Right forelimb (tissue), 1 donor: ENCODE results near the gene ALDH3B2.
"Not testable (repeated sequence)": the region's sequence is repeated elsewhere in the genome, so short reads cannot be mapped to it uniquely, and the experiment has no call there.

ENCODE experiments used
- DNase-seq: peaks from one replicate; pipeline ENCODE4 v3.0.0-alpha.2; 2018

Gene ALDH3B2

GRCh38 chr11:67628710-67629385, 45.6 kb downstream of the ALDH3B2 start:
- DNase-seq, result no peak

DNA sequence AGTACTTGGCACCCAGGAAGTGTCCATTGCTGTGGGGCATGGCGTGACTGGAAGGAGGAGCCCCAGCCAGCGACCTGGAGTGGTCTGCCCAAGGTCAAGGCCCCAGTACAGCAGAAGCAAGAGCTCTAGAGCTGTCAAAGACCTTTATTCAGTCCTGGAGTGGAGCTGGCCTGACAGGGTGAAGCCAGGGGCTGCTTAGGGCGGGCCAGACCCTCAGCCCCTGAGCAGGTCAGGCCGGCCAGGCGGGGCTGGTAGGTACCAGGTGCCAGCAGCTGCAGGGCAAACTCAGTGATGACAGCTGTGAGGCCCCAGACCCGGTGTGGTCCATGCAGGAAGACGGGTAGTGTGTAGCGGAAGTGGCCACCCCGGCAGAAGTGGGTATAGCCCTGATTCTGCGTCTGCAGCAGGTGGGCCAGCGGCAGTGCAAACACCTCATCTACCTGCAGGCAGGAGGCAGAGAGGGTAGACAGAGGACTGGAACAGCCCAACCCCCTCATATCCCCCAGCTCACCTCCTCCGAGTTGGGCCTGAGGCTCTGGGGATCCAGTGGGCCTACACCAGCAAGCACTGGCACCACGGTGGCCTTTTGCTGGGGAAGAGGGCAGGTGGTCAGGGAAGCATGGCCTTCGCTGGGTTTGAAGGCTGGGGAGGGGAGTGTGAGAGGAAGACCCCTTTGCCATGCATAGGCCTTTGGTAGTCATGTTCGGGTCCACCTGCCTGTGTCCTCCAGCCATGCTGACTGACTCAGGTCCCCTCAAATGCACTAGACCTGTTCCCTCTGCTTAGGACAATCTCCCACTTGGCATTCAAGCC, 46.4 kb downstream of the ALDH3B2 start:
- no peak for DNase-seq

DNA sequence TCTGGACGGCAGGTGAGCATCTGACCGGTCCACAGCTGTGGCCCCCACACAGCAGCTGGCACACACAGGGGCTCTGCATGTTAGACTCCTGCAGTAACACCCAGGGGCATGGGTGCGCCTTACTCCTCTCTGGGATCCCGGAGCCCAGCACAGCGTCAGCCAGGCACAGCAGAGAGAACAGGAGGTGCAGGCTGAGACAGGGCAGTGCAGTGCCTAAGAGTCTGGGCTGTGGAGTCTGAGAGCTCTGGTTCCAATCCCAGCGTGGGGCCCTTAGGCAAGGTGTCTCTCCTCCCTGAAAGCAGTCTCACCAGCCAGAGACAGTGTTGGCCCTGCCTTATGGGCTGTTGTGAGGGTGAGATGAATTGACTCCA, 47.0 kb downstream of the ALDH3B2 start:
- DNase-seq, result no peak

DNA sequence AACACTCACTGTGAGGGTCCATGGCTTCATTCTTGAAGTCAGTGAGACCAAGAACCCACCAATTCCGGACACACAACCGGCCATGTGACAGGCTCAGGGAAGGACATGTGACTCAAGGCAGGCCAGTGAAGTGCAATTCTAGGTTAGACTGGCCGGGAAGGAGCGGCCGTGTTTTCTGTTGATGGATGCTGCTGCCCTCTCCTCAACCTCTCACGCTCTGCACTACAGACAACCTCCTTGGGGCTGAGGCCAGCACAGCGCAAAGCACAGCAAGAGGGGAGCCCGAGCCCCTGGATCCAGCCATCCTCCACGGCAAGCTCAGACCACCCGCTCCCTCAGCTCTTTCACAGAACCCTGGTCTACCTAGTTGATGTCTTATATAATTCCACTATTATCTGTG, 47.5 kb downstream of the ALDH3B2 start:
- DNase-seq, result no peak

DNA sequence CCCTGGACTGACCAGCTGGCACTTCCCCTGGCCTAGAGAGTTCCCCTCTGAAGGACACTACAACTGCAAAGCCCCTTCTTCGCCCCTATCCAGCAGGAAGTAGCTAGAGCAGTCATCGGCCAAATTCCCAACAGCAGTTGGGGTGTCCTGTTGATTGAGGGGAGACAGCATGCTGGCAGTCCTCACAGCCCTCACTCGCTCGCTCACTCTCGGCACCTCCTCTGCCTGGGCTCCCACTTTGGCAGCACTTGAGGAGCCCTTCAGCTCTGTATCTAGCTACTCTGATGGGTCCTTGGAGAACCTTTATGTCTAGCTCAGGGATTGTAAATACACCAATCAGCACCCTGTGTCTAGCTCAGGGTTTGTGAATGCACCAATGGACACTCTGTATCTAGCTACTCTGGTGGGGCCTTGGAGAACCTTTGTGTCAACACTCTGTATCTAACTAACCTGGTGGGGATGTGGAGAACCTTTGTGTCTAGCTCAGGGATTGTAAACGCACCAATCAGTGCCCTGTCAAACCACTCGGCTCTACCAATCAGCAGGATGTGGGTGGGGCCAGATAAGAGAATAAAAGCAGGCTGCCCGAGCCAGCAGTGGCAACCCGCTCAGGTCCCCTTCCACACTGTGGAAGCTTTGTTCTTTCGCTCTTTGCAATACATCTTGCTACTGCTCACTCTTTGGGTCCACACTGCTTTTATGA, 48.1 kb downstream of the ALDH3B2 start:
- not testable (repeated sequence) for DNase-seq

GRCh38 chr11:67623795-67624194, 50.6 kb downstream of the ALDH3B2 start:
- peak; percentile 16 for DNase-seq

GRCh38 chr11:67622905-67623304, 51.5 kb downstream of the ALDH3B2 start:
- not testable (repeated sequence) for DNase-seq

DNA sequence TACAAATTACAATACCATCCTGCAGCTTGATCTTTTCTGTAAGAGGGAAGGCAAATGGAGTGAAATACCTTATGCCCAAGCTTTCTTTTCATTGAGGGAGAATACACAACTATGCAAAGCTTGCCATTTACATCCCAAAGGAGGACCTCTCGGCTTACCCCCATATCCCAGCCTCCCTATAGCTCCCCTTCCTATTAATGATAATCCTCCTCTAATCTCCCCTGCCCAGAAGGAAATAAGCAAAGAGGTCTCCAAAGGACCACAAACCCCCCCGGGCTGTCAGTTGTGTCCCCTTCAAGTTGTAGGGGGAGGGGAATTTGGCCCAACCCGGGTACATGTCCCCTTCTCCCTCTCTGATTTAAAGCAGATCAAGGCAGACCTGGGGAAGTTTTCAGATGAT, 52.5 kb downstream of the ALDH3B2 start:
- not testable (repeated sequence) for DNase-seq

DNA sequence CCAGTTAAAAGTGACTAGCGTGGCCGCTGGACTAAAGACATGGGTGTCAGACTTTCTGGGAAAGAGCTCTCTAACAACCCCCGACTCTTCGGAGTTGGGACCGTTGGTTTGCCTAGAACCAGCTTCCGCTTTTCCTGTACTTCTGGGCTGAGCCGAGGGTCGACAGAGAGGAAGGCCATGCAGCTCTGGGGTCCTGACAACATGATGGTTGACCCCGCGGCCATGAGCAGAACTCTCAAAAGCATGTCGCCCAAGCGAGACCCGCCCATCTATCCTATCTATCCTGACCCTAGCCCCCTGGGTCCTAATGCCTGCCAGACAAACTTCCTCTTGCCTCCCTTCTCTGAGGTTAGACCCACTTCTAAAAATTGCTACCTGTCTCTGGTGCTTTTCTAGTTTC, 53.8 kb downstream of the ALDH3B2 start:
- DNase-seq, result not testable (repeated sequence)

GRCh38 chr11:67619683-67620618, 54.5 kb downstream of the ALDH3B2 start:
- not testable (repeated sequence) for DNase-seq

DNA sequence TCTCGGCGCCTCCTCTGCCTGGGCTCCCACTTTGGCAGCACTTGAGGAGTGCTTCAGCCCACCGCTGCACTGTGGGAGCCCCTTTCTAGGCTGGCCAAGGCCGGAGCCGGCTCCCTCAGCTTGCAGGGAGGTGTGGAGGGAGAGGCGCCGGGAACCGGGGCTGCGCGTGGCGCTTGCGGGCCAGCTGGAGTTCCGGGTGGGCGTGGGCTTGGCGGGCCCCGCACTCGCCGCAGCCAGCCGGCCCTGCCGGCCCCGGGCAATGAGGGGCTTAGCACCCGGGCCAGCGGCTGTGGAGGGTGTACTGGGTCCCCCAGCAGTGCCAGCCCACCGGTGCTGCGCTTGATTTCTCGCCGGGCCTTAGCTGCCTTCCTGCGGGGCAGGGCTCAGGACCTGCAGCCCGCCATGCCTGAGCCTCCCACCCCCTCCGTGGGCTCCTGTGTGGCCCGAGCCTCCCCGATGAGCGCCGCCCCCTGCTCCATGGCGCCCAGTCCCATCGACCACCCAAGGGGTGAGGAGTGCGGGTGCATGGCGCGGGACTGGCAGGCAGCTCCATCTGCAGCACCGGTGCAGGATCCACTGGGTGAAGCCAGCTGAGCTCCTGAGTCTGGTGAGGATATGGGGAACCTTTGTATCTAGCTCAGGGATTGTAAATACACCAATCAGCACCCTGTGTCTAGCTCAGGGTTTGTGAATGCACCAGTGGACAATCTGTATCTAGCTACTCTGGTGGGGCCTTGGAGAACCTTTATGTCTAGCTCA, 55.3 kb downstream of the ALDH3B2 start:
- DNase-seq, result not testable (repeated sequence)

GRCh38 chr11:67617243-67617953, 57.0 kb downstream of the ALDH3B2 start:
- DNase-seq, result no peak

- DNase-seq, result no peak
Observed at GRCh38 chr11:67616431-67617242, 57.8 kb downstream of the ALDH3B2 start.

DNA sequence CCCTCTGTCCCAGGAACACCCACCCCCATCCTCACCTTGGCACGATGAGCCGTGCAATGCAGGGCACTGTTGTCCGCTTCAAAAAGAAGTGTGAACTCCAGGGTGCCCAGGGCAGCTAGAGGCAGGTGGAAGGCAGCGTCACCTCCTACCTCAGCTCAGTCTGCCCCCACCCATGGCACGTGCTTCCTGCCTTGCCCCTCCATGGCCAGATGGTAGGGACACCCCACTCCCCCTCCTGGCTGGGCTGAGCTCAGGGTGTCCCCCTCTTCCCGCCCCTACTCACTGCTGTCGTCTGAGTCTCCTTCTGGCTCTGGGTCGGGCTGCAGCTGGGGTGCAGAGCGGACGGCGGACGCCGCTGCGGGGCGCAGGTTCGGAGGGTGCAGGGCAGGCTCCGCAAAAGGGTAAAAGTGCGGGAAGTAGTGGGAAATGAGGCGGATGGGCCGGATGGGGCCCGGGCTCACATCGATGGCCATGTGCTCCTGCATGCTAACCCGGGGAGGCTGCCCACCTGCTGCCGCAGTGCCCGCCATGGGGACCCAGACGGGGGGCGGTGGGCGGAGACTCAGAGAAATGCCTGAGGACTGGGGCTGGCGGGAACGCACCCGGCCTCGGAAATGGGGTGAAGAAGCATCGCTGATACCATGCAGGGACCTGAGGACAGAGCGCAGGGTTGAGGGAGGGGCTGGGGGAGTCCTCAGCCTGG, 58.5 kb downstream of the ALDH3B2 start:
- no peak for DNase-seq

- DNase-seq, result no peak
Observed at GRCh38 chr11:67614730-67615714, 59.4 kb downstream of the ALDH3B2 start.

DNA sequence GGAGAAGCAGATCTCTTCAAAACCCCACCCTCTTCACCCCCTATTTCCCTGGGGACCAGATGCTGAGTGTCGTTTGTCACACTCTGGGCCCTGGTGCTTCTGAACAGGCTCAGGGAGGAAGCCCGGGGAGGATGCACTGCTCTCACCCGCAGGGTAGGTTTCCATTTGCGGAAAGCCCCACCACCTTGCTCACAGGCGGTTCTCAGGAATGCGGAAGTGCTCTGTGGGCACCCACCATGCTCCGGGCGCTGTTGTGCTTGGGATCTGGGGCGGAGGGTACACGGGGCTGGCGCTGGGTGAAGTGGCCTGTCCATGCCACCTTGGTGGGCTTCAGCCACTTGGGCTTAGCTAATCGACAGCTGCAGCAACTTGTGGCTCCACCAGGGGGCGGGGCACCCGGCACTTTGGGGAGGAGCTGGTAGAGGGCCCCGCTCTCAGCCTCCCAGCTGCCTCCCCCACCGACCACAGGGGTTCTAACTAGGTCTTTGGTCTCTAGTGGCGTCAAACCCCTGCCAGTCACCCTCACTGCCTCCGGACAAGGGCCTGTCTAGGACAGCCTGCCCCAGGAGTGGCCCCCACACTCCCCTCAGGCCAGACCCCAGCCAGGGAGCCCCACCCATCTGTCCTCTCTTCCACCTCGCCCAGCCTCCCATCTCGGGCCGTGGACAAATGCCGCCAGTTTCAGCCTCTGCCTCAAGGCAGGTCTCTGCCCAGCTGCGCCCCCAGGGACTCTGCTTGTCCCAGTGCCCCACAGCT, 60.3 kb downstream of the ALDH3B2 start:
- peak; percentile 72 for DNase-seq

- no peak for DNase-seq
Observed at GRCh38 chr11:67613313-67613959, 61.0 kb downstream of the ALDH3B2 start.
